H7 (cell line): ENCODE measurements around the gene FUT8. TPM values are rescaled to one million over a fixed set of nuclear protein-coding genes. Genes with fewer than 3 reads are reported as not detected.

ENCODE experiments used
- DNase-seq: peaks from one replicate; pipeline ENCODE4 v3.0.0; 2012
- H3K27me3 ChIP-seq: 2 replicates; pipeline ENCODE4 v1.6.0; 2011; ENCODE audit warnings: mild to moderate bottlenecking, low read length; ENCODE audit not compliant: control insufficient read depth, insufficient read depth
- H3K36me3 ChIP-seq: replicated peaks from 2 replicates; pipeline ENCODE4 v1.5.1; 2011; ENCODE audit warnings: low read length; ENCODE audit not compliant: control insufficient read depth, insufficient read depth
- H3K4me3 ChIP-seq: 2 replicates; pipeline ENCODE4 v1.5.1; 2011; ENCODE audit warnings: low read depth, mild to moderate bottlenecking, control low read depth, low read length, moderate library complexity; ENCODE audit not compliant: insufficient read depth
- total RNA-seq: library from RNA; depleted of rRNA; stranded (reverse); fragments of >200 nt; shearing (Covaris generic); gene quantifications from 2 replicates; pipeline ENCODE4 v1.2.3, GENCODE V29; 2014

The FUT8 gene
- total RNA-seq, 1 experiment from 2014 or later = 34.9 TPM

DNA sequence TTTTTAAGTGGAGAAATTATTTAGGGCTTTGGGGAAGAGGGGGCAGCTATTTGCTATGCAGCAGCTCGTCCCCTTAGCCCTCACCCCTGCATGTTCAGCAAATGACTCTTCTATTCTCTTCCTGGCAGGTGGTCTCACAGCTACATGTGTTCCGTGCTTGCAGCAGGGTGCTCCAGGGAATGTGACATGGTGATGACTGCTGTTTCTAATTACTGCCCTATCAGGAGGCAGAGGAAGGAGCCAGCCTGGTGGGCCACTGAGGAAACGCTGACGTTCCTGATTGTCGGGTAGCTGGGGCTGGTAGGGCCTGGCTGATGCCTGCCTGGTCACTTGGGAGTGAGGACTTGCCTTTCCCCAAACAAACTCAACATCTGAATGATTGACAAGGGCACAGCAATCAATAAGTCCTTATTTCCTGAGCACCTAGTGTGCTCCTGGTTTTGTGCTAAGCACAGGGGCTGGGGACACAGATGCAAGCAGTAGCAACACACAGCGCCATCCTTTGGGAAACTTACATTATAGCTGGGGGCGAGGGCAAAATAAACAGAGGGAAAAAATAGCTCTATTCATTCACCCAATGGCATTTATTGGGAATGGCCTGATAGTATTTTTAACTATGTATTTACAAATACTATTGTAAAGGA is 377.8 kb downstream of the FUT8 start:
- no peaks in the 10 kb centered on the region for H3K36me3 ChIP-seq
- no peaks in the 10 kb centered on the region for H3K27me3 ChIP-seq
- DNase-seq = peak; percentile 49
- H3K4me3 ChIP-seq = no peak overlapping the region

DNA sequence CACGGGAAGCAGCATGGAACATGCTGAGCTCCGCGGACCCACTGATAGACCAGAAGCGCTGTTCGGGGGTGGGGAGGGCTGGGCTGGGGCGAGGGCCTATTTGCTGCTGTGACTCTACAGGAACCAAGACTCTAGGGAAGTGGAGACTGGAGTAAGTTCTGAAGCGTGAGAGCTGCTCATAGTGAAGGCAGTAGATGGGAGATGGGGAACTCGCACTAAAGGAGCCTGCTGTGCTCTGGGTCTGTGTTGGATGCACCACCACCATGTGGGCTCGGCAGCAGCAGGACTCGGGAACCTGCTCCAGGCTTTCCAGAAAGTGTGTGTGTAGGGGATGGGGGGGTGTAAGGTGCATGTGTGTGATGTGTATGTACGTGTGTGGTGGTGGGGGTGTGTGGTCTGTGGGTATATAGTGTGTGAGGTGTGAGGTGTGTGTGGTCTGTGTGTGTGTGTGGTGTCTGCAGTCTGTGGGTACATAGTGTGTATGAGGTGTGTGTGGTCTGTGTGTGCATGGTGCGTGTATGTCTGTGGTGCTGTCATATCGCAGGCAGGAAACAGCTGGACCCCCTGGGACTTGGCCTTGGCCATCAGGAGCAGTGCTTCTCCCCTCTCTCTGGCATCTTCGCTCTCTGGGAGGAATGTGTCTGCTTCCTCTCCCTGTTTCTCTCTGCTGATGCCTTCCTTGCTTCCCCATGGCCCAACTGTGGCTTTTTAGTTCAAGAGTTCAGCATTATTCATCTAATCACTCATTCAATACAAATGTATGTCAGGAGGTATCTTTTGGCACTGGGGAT is 378.9 kb downstream of the FUT8 start:
- peak; percentile 26 for DNase-seq
- H3K4me3 ChIP-seq = no peak overlapping the region
- no peaks in the 10 kb centered on the region for H3K36me3 ChIP-seq
- H3K27me3 ChIP-seq = no peaks in the 10 kb centered on the region

DNA sequence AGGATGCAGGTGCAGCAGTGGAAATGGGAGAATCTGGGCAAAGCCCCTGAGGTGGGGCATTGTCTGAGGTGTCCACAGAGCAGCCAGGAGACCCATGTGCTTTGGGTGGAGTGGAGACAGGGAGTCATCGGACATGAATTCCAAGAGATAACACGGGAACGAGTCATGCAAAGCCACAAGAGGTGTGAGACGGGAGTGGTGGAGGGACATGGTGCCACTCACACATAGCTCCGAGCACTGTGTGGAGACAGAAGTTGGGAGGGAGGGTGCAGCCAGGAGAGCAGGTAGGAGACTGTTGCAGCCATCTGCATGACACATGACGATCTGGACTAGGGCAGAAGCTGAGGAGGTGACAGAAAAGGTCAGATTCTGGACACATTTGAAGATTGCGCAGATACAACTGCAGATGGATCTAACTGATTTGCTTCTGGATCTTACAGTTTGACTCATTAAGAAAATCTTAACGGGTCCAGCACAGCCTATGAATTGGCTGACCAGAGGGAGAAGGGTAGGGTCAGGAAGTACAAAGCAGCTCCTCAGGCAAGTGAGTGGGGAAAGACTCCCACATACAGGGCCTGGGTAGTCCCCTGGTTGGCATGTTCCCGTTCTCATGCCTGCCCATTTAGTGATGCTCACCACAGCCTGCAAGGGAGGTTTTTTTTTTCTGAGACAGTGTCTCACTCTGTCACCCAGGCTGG is 379.8 kb downstream of the FUT8 start:
- no peaks in the 10 kb centered on the region for H3K36me3 ChIP-seq
- no peak for DNase-seq
- H3K4me3 ChIP-seq = no peak overlapping the region
- no peaks in the 10 kb centered on the region for H3K27me3 ChIP-seq
